ENCODE measurements around the gene RRP1. TPM values are rescaled to one million over a fixed set of nuclear protein-coding genes. Genes with fewer than 3 reads are reported as not detected.
"Not testable (repeated sequence)": the region's sequence is repeated elsewhere in the genome, so short reads cannot be mapped to it uniquely, and the experiment has no call there.

RRP1 gene
- polyA plus RNA-seq, 1 of the 3 experiments (the other 2 are of a cell fraction), result 22.7 TPM

DNA sequence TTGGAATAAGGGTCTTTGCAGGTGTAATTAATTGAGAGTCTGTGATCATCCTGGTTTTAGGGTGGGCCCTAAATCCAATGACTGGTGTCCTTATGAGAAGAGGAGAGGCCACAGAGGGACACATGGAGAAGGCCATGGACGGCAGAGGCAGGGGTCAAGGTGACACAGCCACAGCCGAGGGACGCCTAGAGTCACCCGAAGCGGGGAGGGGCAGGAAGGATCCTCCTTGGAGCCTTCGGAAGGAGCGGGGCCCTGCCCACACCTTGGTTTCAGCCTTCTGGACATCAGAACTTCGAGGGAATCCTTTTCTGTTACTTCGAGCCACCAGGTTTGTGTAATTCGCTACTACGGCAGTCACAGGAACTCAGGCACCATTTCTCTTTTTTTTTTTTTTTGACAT lies 31.1 kb downstream of the RRP1 start:
- Histone ChIP-seq H3K79me2 (ENCODE audit: insufficient read depth) (no peaks in the 10 kb centered on the region), H3K4me2 (no peak overlapping the region), H3K4me3 (ENCODE audit: low read depth in 2 of 2, low read length in 1 of 2) (no peak overlapping the region), H2AFZ (ENCODE audit: low read depth) (no peak overlapping the region), H3K9ac (no peak overlapping the region), H3K9me3 (no peaks in the 10 kb centered on the region), H3F3A (replicated peaks; ENCODE audit: insufficient read depth) (no peaks in the 10 kb centered on the region), H3K9me2 (no peaks in the 10 kb centered on the region), H4K20me1 (ENCODE audit: insufficient read depth) (no peaks in the 10 kb centered on the region), H3K4me1 (ENCODE audit: control insufficient read depth in 1 of 2, insufficient read depth in 2 of 2, low read depth in 1 of 2, low read length in 1 of 2) (peaks cover 0 to 5% of the 10 kb centered on the region in 2 experiments; a peak in 1 of 4 replicates), H3K36me3 (replicated peaks in 1 of 2; ENCODE audit: control insufficient read depth in 1 of 2, insufficient read depth in 2 of 2, low read length in 1 of 2) (no peaks in the 10 kb centered on the region), H3K27ac (ENCODE audit: low read depth in 2 of 2, low read length in 1 of 2) (no peak overlapping the region), H3K27me3 (ENCODE audit: insufficient read depth) (no peaks in the 10 kb centered on the region)
- TF ChIP-seq, protein P1, sequence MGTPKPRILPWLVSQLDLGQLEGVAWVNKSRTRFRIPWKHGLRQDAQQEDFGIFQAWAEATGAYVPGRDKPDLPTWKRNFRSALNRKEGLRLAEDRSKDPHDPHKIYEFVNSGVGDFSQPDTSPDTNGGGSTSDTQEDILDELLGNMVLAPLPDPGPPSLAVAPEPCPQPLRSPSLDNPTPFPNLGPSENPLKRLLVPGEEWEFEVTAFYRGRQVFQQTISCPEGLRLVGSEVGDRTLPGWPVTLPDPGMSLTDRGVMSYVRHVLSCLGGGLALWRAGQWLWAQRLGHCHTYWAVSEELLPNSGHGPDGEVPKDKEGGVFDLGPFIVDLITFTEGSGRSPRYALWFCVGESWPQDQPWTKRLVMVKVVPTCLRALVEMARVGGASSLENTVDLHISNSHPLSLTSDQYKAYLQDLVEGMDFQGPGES (IDR thresholded peaks at IDR 0.05; ENCODE audit: low read depth, low read length), result no peak
- TF ChIP-seq SIN3A (IDR thresholded peaks at IDR 0.05; ENCODE audit: borderline replicate concordance, low read depth, low read length), result no peak
- TF ChIP-seq, protein P2, sequence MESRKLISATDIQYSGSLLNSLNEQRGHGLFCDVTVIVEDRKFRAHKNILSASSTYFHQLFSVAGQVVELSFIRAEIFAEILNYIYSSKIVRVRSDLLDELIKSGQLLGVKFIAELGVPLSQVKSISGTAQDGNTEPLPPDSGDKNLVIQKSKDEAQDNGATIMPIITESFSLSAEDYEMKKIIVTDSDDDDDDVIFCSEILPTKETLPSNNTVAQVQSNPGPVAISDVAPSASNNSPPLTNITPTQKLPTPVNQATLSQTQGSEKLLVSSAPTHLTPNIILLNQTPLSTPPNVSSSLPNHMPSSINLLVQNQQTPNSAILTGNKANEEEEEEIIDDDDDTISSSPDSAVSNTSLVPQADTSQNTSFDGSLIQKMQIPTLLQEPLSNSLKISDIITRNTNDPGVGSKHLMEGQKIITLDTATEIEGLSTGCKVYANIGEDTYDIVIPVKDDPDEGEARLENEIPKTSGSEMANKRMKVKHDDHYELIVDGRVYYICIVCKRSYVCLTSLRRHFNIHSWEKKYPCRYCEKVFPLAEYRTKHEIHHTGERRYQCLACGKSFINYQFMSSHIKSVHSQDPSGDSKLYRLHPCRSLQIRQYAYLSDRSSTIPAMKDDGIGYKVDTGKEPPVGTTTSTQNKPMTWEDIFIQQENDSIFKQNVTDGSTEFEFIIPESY (IDR thresholded peaks at IDR 0.05; ENCODE audit: borderline replicate concordance, low read depth), result no peak
- CTCF ChIA-PET, result interaction anchor here (1.5 kb wide), 1 partner anchor 40 kb away, joined by 3 read pairs; no protein-coding TSS in a partner anchor
- POLR2A ChIA-PET, result no interaction called here
- no peak for DNase-seq
- 74% methylated on average over 9 of the region's 11 CpGs for WGBS (ENCODE audit: low lambda C conversion rate)

DNA sequence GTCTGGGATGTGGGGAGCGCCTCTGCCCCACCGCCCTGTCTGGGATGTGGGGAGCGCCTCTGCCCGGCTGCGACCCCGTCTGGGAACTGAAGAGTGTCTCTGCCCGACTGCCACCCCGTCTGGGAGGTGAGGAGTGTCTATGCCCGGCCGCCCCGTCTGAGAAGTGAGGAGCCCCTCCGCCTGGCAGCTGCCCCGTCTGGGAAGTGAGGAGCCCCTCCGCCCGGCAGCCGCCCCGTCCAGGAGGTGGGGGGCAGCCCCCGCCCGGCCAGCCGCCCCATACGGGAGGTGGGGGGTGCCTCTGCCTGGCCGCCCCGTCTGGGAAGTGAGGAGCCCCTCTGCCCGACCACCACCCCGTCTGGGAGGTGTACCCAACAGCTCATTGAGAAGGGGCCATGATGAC lies 32.8 kb downstream of the RRP1 start:
- H2AFZ ChIP-seq (ENCODE audit: low read depth); H4K20me1 ChIP-seq (ENCODE audit: insufficient read depth); H3K36me3 ChIP-seq (replicated peaks in 1 of 2; ENCODE audit: control insufficient read depth in 1 of 2, insufficient read depth in 2 of 2, low read length in 1 of 2); DNase-seq; H3K4me1 ChIP-seq (ENCODE audit: control insufficient read depth in 1 of 2, insufficient read depth in 2 of 2, low read depth in 1 of 2, low read length in 1 of 2); H3K79me2 ChIP-seq (ENCODE audit: insufficient read depth); POLR2A ChIA-PET; CTCF ChIA-PET; H3K27ac ChIP-seq (ENCODE audit: low read depth in 2 of 2, low read length in 1 of 2); H3F3A ChIP-seq (replicated peaks; ENCODE audit: insufficient read depth); H3K4me2 ChIP-seq; H3K9me3 ChIP-seq; H3K9ac ChIP-seq; H3K9me2 ChIP-seq; H3K27me3 ChIP-seq (ENCODE audit: insufficient read depth); H3K4me3 ChIP-seq (ENCODE audit: low read depth in 2 of 2, low read length in 1 of 2): not testable (repeated sequence)
- 79% methylated on average over 17 of the region's 25 CpGs for WGBS (ENCODE audit: low lambda C conversion rate)

DNA sequence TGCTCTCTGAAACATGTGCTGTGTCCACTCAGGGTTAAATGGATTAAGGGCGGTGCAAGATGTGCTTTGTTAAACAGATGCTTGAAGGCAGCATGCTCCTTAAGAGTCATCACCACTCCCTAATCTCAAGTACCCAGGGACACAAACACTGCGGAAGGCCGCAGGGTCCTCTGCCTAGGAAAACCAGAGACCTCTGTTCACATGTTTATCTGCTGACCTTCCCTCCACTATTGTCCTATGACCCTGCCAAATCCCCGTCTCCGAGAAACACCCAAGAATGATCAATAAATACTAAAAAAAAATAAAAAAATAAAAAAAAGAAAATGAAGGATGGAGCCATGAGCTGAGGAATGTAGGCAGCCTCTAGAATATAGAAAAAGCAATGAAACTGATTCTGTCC lies 33.4 kb downstream of the RRP1 start:
- H2AFZ ChIP-seq (ENCODE audit: low read depth); H3K9me2 ChIP-seq; H3F3A ChIP-seq (replicated peaks; ENCODE audit: insufficient read depth); H3K9me3 ChIP-seq; H3K4me3 ChIP-seq (ENCODE audit: low read depth in 2 of 2, low read length in 1 of 2); DNase-seq; H3K9ac ChIP-seq; H3K79me2 ChIP-seq (ENCODE audit: insufficient read depth); CTCF ChIA-PET; H3K27ac ChIP-seq (ENCODE audit: low read depth in 2 of 2, low read length in 1 of 2); H4K20me1 ChIP-seq (ENCODE audit: insufficient read depth); H3K4me1 ChIP-seq (ENCODE audit: control insufficient read depth in 1 of 2, insufficient read depth in 2 of 2, low read depth in 1 of 2, low read length in 1 of 2); H3K36me3 ChIP-seq (replicated peaks in 1 of 2; ENCODE audit: control insufficient read depth in 1 of 2, insufficient read depth in 2 of 2, low read length in 1 of 2); H3K4me2 ChIP-seq; POLR2A ChIA-PET; H3K27me3 ChIP-seq (ENCODE audit: insufficient read depth): not testable (repeated sequence)
- 84% methylated on average over 3 of the region's 5 CpGs for WGBS (ENCODE audit: low lambda C conversion rate)
